ENCODE measurements around the gene GDE1.
"Not testable (repeated sequence)": the region's sequence is repeated elsewhere in the genome, so short reads cannot be mapped to it uniquely, and the experiment has no call there.

GDE1 gene

DNA sequence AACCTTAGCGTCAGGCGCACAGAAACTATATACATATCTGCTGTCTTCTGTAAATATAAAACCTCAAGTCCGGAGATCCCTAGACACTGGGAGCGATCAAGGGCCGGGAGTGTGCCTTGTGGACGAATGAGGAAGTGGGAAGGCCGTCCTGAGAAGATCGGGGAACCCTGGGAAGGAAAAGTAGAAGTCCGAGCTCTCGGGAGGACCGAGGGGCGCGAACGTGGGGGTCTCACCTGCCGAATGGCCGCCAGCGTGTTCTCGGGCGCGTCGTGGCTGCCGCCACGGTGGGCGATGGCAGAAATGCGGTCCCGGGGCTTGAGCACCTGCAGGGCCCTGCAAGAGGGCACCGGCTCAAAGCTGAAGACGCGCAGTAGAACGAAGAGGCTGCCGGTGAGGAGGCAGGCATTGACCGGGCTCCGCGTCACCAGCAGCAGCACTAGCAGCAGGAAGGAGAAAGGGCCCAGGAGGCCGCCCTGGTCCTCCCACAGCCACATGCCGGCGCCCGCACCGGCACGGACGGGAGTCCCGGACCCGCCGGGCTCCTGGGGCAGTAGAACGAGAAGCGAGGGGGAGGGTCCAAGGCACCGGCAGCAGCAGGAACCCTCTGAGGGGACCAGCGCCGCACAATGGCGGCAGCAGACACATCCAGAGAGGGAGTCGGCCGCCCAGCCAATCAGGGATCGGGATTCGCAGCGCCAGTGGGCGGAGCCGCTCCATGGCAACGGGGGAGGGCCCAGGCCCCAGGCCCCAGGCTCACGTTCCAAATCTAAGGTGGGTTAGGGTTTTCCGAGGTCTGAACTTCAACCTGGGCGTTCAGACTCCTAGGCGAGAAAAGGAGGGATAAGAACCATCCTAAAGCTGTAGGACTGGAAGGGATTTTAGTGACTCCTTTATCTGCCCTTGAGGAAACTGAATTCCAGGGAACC is at the start of gene GDE1:
GDE1 (minus strand) TSS at position 628 of the 926 bp plus-strand sequence; CDS start at position 494, 134 bp downstream.
- ATAC-seq, result peak; percentile 79 to 82

- ATAC-seq, result no peak
Measured at GRCh38 chr16:19567560-19567959, 45.7 kb upstream of the GDE1 start.

DNA sequence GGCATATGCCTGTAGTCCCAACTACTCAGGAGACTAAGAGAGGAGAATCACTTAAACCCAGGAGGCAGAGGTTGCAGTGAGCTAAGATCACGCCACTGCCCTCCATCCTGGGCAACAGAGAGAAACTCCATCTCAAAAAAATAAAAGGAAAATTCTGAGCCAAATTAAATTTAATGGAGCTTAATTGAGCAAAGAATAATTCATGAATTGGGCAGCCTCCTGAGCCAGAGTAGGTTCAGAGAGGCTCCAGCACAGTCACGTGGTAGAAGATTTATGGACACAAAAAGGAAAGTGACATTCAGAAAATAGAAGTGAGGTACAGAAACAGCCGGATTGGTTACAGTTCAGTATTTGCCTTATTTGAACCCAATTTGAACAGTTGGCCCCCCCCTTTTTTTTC is 44.5 kb upstream of the GDE1 start:
- no peak for ATAC-seq

GRCh38 chr16:19563377-19563776 is 41.5 kb upstream of the GDE1 start:
- no peak for ATAC-seq

DNA sequence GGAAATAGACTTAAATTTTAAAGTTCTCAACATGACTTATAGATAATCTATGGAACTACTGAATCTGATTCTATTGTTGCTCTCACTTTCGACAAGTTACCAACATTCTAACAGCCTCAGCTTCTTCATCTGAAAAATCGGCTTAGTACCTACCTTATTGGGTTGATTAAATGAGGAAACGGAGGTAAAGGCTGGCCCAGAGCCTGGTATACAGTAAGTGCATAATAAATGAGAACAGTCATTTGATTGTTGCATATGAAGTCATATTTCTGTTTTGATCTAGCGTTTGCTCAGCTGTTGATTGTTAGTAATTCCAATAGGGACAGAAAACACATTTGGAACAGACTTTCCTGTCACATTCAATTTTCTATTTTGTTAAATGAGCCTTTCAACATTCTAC is 38.2 kb upstream of the GDE1 start:
- ATAC-seq, result no peak

DNA sequence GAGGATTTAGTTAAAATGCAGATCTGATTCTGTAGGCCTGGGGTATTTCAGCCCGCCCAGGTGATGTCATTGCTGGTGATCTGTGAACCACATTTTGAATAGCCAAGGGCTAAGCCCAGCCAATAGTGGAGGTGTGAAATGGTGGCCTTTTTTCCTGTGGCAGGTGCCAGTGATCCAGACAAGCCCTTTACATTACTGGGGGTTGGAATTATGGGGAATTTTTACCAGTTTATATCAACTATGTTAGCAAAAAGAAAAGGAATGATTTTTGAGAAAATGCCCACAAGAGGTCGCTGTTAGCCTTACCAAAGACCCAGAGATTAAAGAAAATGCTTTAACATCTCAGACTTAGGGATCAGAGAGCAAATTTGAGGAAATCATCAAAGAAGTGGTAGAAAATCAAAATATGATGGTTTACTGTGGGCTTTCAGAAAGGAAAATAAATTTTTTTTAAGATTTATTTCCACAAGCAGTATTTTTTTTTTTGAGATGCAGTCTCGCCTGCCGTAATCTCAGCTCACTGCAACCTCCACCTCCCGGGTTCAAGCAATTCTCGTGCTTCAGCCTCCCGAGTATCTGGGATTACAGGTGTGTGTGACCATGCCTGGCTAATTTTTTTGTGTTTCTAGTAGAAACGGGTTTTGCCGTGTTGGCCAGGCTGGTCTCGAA is 37.5 kb upstream of the GDE1 start:
- ATAC-seq, result no peak

GRCh38 chr16:19555938-19556771 is 34.3 kb upstream of the GDE1 start:
- no peak for ATAC-seq

- ATAC-seq, result peak; percentile 97 to 98
Measured at GRCh38 chr16:19555186-19555937, 33.5 kb upstream of the GDE1 start, which contains the start of gene VPS35L. VPS35L (plus strand) TSS chr16:19555703; CDS start chr16:19555730, 27 bp downstream.

DNA sequence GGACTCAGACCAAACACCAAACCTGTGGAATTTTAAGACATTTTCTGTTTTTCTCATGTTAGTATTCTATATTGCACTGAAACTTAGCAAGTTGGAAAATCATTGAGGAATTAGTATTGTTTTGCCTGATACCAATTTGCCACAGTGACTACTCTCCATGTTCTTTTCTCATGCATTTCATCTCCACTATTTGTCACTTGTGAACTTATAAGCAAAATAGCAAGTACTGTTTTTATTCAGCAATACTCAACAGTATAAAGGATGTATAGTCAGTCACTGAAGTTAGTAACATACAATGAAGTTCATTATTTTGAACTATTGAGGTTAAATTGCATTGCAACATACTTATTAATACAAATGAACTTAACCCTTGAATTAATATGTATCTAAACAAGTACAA is 27.8 kb upstream of the GDE1 start:
- no peak for ATAC-seq

- ATAC-seq, result no peak
Measured at GRCh38 chr16:19548144-19548543, 26.2 kb upstream of the GDE1 start.

GRCh38 chr16:19543278-19543996 is 21.5 kb upstream of the GDE1 start:
- ATAC-seq, result not testable (repeated sequence)

DNA sequence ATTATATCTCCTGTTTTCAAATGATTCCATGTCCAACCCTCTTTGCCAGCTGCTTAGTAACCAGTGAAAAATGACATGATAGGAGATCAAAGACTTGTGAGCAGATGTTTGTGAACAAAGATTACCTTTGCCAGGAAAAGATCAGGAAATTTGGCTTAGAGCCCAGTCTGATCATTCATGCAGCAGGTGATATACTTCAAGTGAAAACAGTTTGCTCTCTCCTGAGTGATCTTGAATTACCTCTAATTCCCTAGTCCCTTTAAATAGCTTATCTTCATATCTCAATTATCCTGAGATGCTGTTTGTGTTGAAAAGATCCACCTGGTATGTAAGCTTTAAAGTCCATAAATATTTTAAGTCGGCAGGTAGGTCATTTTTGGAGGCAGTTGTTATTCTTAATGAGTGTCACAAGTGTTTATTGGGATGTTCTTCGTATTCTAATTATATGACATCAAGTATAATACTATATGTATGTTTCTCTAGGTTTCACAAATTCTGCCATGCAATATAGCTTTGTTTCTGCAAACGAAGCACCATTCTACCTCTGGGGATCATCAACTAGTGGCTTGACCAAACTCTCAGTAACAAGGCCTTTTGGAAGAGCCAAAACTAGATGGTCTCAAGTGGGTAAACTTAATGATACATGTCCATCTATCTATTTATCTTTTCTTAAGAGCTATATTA is 20.4 kb upstream of the GDE1 start:
- ATAC-seq, result no peak

DNA sequence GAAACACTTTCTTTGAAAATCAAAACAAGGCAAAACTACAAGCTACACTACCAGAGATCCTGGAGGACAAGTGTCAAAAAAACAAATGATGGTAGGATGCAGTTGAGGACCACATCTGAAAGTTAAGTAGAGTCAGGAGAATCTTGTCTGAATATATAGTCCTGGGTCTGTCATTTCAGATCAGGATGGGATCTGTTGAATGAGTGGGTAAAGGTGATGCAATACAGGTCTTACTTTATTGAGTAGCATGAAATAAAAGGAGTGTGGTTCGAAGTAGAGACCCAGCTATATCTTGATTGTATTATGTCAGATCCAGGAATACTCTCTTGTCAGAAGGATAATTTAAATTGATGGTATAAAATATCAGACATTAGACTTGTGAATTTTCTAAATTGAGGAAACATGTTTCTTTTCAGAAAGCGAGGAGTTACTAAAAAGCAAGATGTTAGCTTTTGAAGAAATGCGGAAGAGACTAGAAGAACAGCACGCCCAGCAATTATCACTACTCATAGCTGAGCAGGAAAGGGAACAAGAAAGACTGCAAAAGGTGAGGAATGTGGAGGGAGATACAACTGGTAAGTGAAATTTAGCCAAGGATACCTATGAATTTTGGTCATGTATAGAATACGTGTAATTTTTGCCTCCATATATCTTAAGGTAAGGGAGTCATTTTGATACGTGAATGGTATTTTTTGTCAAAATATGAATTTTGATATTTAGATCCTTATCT is 18.5 kb upstream of the GDE1 start:
- ATAC-seq, result no peak

DNA sequence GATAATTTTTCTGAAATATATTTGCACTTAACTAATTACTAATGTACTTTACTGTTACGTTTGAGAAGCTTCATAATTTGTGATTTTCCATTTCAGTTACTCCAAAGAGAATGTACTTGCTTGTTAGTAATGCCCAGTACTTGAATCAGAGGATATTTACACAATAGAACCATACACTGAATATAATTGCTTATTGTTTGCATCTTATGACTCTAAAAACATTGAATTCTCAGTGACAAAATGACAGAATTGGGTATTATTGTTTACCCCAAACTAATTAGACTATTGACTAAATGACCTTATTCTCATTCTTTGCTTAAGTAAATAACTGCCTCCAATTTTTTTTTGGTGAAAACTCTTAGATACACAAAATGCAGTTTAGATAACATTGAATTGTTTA is 10.7 kb upstream of the GDE1 start:
- ATAC-seq, result no peak

DNA sequence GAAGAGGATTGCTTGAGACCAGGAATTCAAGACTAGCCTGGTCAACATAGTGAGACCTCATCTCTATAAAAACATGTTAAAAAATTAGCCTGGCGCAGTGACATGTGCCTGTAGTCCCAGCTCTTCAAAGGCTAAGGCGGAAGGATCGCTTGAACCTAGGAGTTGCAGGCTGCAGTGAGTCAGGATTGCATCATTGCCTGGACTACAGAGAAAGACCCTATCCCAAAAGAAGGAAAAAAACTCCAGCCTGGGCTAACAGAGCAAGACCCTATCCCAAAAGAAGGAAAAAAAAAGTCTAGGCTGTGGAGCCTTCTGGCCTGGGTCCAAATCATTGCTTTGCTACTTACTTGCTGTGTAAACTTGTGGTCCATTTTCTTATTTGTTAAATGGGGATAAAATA is 6.8 kb upstream of the GDE1 start:
- no peak for ATAC-seq

DNA sequence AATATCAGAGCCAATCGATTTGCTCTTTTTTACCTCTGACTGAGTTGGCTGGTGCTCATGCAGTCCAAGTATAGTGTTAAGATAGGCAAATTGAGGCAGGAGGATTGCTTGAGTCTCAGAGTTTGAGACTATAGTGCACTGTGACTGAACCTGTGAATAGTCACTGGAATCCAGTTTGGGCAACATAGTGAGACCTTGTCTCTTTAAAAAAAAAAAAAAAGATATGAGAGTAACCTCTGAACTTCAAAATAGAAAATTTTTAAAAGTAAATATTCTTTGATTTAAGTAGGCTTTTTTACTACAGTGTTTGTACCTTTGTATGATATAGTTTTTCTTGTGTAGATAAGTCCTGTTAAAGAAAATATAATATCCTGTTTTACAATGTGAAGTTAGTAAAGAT is 5.3 kb upstream of the GDE1 start:
- ATAC-seq, result no peak

- no peak for ATAC-seq
Measured at GRCh38 chr16:19525385-19525723, 3.5 kb upstream of the GDE1 start.

GRCh38 chr16:19524616-19525384 is 2.9 kb upstream of the GDE1 start:
- ATAC-seq, result no peak

DNA sequence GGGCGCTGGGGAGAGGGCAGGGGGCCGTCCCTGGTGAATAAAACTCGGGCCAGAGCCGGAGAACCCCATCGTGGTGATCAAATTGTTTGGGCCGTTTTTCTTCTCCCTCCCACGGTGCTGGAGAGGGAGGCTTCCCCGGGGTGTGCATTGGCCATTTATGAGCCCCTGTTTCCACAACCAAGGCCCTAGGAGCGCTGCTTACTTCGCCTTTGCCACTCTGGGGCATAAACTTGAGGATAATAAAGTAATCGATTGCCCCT is 2.4 kb upstream of the GDE1 start:
- ATAC-seq, result no peak
